IPS-15b (cell line): ENCODE measurements around the gene B4GALT2.

Source experiments
- H3K27me3 ChIP-seq: one replicate; pipeline ENCODE4 v1.6.1; 2013; ENCODE audit warnings: low read length; ENCODE audit not compliant: control insufficient read depth, insufficient read depth
- H3K36me3 ChIP-seq: one replicate; pipeline ENCODE4 v1.6.1; 2013; ENCODE audit warnings: low read length; ENCODE audit not compliant: control insufficient read depth, insufficient read depth
- H3K4me1 ChIP-seq: one replicate; pipeline ENCODE4 v1.6.1; 2013; ENCODE audit warnings: mild to moderate bottlenecking, low read length; ENCODE audit not compliant: control insufficient read depth, insufficient read depth
- H3K4me3 ChIP-seq: one replicate; pipeline ENCODE4 v1.5.1; 2013; ENCODE audit warnings: low read depth, low read length
- H3K9ac ChIP-seq: one replicate; pipeline ENCODE4 v1.6.1; 2013; ENCODE audit warnings: low read depth, mild to moderate bottlenecking, low read length
- H3K9me3 ChIP-seq: one replicate; pipeline ENCODE4 v1.6.1; 2013; ENCODE audit warnings: mild to moderate bottlenecking, low read length; ENCODE audit not compliant: control insufficient read depth, insufficient read depth

B4GALT2 gene

DNA sequence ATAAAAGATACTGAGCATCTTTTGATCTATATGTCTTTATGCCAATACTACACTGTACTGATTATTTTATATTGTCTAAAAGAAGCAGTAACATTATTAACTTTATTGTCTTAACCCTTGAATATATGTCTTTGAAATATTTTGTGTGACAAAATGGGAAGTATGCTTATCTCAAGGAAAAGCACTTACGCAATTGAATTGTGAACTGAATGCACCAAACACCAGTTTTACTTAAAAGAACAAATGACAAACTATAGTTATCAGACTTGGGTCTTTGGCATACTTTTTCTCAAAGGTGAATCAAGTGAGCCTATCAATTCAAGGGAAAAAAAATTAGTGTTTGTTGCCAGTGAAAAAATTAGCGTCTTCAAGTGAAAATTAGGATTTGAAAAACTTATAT, 61.4 kb downstream of the B4GALT2 start:
- Histone ChIP-seq H3K9ac (no peak overlapping the region), H3K27me3 (no peaks in the 10 kb centered on the region)

More for the DNA sequence above, 61.4 kb downstream of the B4GALT2 start:
- no peaks in the 10 kb centered on the region for H3K36me3 ChIP-seq
- H3K9me3 ChIP-seq = no peaks in the 10 kb centered on the region
- no peak overlapping the region for H3K4me3 ChIP-seq
- no peaks in the 10 kb centered on the region for H3K4me1 ChIP-seq
